K562 (cell line): ENCODE results near the gene SFXN3. TPM values are rescaled to one million over a fixed set of nuclear protein-coding genes. Genes with fewer than 3 reads are reported as not detected.
A peak's percentile ranks its signal among the peaks of the same experiment; 100 is the strongest.

Experiments used
- ESRRB ChIP-seq: fragments of 250-450 bp; sonication (Bioruptor Pico); IDR thresholded peaks from 2 replicates; pipeline ENCODE4 v1.5.0; 2020; ENCODE audit warnings: mild to moderate bottlenecking, moderate library complexity, borderline replicate concordance
- FOS ChIP-seq: IDR thresholded peaks from 3 replicates; pipeline ENCODE4 v1.6.1; 2011; ENCODE audit not compliant: insufficient read length; ENCODE audit errors: extremely low read depth
- GABPB1 ChIP-seq: sonication (generic); formaldehyde crosslinking; IDR thresholded peaks from 2 replicates; pipeline ENCODE4 v1.8.0; 2022; ENCODE audit warnings: mild to moderate bottlenecking, missing genetic modification reagents
- HDAC2 ChIP-seq: fragments of 450-650 bp; IDR thresholded peaks from 2 replicates; pipeline ENCODE4 v1.6.1; 2016; ENCODE audit warnings: mild to moderate bottlenecking
- MEF2D ChIP-seq: conservative IDR thresholded peaks from 2 replicates; pipeline ENCODE4 v1.6.1; 2016; ENCODE audit warnings: low read depth, missing genetic modification characterization, missing compliant biosample characterization
- NCOA1 ChIP-seq: fragments of 450-650 bp; IDR thresholded peaks from 2 replicates; pipeline ENCODE4 v1.6.1; 2016; ENCODE audit warnings: low read depth
- TBP ChIP-seq: optimal IDR thresholded peaks from 2 replicates; pipeline ENCODE3; 2011; ENCODE audit warnings: low read depth, low read length, improper control_type of control experiment
- TSC22D4 ChIP-seq: fragments of 450-650 bp; IDR thresholded peaks from 2 replicates; pipeline ENCODE4 v1.6.1; 2016; ENCODE audit warnings: missing genetic modification characterization, missing biosample characterization, control low read depth
- U2AF1 ChIP-seq: fragments of 200-400 bp; formaldehyde crosslinking; optimal IDR thresholded peaks from 2 replicates; pipeline ENCODE3; 2017; ENCODE audit warnings: mild to moderate bottlenecking, low read depth, low read length, moderate library complexity
- YBX1 ChIP-seq: fragments of 450-650 bp; IDR thresholded peaks from 2 replicates; pipeline ENCODE4 v1.7.1; 2016; ENCODE audit warnings: mild to moderate bottlenecking
- ZBTB1 ChIP-seq: sonication (generic); formaldehyde crosslinking; IDR thresholded peaks from 2 replicates; pipeline ENCODE4 v1.8.1; 2023; ENCODE audit warnings: missing genetic modification reagents, low read depth, mild to moderate bottlenecking, borderline replicate concordance
- ZNF184 ChIP-seq: sonication (generic); formaldehyde crosslinking; IDR thresholded peaks from 2 replicates; pipeline ENCODE4 v1.5.0; 2020; ENCODE audit warnings: missing genetic modification reagents
- ZNF436 ChIP-seq: fragments of 250-450, 450-650 bp; sonication (Bioruptor Pico); formaldehyde crosslinking; IDR thresholded peaks from 2 replicates; pipeline ENCODE4 v1.7.0; 2020; ENCODE audit warnings: mild to moderate bottlenecking
- ZNF707 ChIP-seq: fragments of 250-450 bp; sonication (Bioruptor Pico); conservative IDR thresholded peaks from 2 replicates; pipeline ENCODE4 v1.8.0; 2022; ENCODE audit warnings: inconsistent platforms, mild to moderate bottlenecking, moderate library complexity
- polyA plus RNA-seq, 8 experiments: library from polyadenylated mRNA; depleted of rRNA in 4 of 8; stranded (reverse) in 5 of 8; unstranded in 3 of 8; fragments of >200 nt; fragmentation: Nextera tagmentation in 2 of 8; fragmentation: Illumina TruSeq in 1 of 8; extraction: Ambion mirVana in 2 of 8; extraction: Trizol in 1 of 8; gene quantifications; 2 replicates each; pipeline versions ENCODE4 v1.2.1 to v1.2.3, GENCODE V29; 2011 to 2014; ENCODE audit warnings: inconsistent platforms in 1 of 8, missing spikeins in 1 of 8
- total RNA-seq, 7 experiments: library from RNA; depleted of rRNA in 6 of 7; stranded (reverse); fragments of >200 nt in 6 of 7; fragmentation: Illumina TruSeq in 2 of 7; extraction: Trizol in 2 of 7; gene quantifications; 2 replicates each; pipeline versions ENCODE4 v1.2.1 to v1.2.3, GENCODE V29; 2011 to 2021; ENCODE audit warnings: low replicate concordance in 1 of 7
- TF ChIP-seq, protein P1 (sequence below): sonication (generic); formaldehyde crosslinking; IDR thresholded peaks from 2 replicates; pipeline ENCODE4 v1.9.0; 2022; ENCODE audit warnings: mild to moderate bottlenecking, missing genetic modification reagents
- TF ChIP-seq, protein P2 (sequence below): sonication (generic); formaldehyde crosslinking; IDR thresholded peaks from 2 replicates; pipeline ENCODE4 v1.5.0; 2020; ENCODE audit warnings: missing genetic modification reagents
- TF ChIP-seq, protein P3 (sequence below): fragments of 450-650 bp; IDR thresholded peaks from 2 replicates; pipeline ENCODE4 v1.6.1; 2017; ENCODE audit warnings: antibody characterized with exemption

SFXN3 gene
- total and polyA plus RNA-seq, 9 of the 15 experiments (the other 6 are each of a cell fraction or from before 2014, with no cell fraction given): 0.24 to 4.6 (median 0.86) TPM

DNA sequence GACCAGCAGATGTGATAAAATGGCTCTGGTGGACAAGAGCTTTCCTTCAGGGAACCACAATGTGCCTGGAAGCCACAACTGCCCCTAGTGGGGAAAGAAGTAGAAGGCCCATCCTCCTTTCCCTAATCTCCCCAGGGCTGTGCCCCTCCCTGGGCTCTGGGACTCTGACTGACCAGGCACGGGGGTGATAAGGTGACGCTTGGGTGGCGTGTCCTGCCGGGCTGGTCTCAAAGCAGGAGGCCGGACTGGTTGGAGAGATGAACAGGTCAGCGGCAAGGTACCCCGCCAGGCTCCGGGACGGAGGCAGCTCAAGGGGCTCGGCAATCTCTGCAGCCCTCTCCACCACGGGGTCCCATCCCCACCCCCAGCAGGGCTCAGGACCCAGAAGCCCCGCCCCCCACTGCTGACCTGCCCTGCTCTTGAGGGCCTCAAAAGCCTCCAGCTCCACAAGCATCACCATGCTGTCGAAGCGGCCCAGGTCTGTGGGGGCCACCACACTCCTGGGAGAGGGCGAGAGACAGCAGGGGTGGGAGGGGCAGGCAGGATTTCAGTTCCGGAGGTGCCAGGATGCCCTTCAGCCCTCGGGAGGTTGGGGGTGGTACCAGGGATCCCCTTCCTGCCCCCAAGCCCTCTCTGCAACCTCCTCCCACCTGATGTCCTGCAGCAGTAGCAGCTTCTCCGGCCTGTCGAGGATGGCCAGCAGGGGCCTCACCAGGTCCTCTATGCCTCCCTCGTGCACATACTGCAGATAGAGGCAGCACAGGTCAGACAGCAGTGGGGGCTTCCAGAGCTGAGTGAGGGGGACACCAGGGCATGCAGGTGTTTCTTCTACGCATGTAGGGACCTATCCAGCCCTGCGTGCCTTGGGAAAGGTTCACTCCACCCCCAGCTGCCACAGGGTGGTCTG is 19.3 kb upstream of the SFXN3 start (continued):
- TF ChIP-seq NCOA1 (no peak), ZNF184 (no peak), MEF2D (tag) (no peak), ZBTB1 (CRISPR knock-in tag) (no peak), ESRRB (CRISPR knock-in tag) (no peak), ZNF436 (no peak), HDAC2 (0 out of 2 replicates have a peak, but pooled peaks have one; percentile 33), GABPB1 (CRISPR knock-in tag) (no peak), YBX1 (no peak), FOS (no peak), TBP (no peak), ZNF707 (CRISPR knock-in tag) (no peak), U2AF1 (no peak), TSC22D4 (tag) (no peak)
- TF ChIP-seq, protein P1, sequence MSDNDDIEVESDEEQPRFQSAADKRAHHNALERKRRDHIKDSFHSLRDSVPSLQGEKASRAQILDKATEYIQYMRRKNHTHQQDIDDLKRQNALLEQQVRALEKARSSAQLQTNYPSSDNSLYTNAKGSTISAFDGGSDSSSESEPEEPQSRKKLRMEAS (CRISPR knock-in tag): peak; percentile 26; the same call in 1 of the 2 replicates
- TF ChIP-seq, protein P2, sequence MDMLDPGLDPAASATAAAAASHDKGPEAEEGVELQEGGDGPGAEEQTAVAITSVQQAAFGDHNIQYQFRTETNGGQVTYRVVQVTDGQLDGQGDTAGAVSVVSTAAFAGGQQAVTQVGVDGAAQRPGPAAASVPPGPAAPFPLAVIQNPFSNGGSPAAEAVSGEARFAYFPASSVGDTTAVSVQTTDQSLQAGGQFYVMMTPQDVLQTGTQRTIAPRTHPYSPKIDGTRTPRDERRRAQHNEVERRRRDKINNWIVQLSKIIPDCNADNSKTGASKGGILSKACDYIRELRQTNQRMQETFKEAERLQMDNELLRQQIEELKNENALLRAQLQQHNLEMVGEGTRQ: no peak
- TF ChIP-seq, protein P3, sequence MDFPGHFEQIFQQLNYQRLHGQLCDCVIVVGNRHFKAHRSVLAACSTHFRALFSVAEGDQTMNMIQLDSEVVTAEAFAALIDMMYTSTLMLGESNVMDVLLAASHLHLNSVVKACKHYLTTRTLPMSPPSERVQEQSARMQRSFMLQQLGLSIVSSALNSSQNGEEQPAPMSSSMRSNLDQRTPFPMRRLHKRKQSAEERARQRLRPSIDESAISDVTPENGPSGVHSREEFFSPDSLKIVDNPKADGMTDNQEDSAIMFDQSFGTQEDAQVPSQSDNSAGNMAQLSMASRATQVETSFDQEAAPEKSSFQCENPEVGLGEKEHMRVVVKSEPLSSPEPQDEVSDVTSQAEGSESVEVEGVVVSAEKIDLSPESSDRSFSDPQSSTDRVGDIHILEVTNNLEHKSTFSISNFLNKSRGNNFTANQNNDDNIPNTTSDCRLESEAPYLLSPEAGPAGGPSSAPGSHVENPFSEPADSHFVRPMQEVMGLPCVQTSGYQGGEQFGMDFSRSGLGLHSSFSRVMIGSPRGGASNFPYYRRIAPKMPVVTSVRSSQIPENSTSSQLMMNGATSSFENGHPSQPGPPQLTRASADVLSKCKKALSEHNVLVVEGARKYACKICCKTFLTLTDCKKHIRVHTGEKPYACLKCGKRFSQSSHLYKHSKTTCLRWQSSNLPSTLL: no peak
